HG02973 (cell line): ENCODE data around the gene FGB.

ENCODE experiments used
- ATAC-seq: cut with Tn5 transposase; IDR thresholded peaks from one replicate; pipeline ENCODE4 v1.9.1; 2021; ENCODE audit warnings: moderate library complexity; ENCODE audit not compliant: unreplicated experiment

The FGB gene

DNA sequence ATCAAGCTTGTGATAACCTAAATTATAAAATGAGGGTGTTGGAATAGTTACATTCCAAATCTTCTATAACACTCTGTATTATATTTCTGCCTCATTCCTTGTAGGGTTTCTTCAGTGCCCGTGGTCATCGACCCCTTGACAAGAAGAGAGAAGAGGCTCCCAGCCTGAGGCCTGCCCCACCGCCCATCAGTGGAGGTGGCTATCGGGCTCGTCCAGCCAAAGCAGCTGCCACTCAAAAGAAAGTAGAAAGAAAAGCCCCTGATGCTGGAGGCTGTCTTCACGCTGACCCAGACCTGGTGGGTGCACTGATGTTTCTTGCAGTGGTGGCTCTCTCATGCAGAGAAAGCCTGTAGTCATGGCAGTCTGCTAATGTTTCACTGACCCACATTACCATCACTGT lies 2.9 kb downstream of the FGB start:
- ATAC-seq = no peak

DNA sequence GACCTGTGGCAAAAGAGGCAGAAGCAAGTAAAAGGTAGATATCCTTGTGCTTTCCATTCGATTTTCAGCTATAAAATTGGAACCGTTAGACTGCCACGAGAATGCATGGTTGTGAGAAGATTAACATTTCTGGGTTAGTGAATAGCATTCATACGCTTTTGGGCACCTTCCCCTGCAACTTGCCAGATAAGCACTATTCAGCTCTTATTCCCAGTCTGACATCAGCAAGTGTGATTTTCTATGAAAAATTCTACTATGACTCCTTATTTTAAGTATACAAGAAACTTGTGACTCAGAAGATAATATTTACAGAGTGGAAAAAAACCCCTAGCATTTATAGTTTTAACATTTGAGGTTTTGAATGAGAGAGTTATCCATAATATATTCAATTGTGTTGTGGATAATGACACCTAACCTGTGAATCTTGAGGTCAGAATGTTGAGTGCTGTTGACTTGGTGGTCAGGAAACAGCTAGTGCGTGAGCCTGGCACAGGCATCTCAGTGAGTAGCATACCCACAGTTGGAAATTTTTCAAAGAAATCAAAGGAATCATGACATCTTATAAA lies 3.9 kb downstream of the FGB start:
- no peak for ATAC-seq

DNA sequence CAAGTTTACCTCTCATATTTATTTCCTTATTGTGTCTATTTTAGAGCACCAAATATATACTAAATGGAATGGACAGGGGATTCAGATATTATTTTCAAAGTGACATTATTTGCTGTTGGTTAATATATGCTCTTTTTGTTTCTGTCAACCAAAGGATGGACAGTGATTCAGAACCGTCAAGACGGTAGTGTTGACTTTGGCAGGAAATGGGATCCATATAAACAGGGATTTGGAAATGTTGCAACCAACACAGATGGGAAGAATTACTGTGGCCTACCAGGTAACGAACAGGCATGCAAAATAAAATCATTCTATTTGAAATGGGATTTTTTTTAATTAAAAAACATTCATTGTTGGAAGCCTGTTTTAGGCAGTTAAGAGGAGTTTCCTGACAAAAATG lies 6.2 kb downstream of the FGB start:
- no peak for ATAC-seq

DNA sequence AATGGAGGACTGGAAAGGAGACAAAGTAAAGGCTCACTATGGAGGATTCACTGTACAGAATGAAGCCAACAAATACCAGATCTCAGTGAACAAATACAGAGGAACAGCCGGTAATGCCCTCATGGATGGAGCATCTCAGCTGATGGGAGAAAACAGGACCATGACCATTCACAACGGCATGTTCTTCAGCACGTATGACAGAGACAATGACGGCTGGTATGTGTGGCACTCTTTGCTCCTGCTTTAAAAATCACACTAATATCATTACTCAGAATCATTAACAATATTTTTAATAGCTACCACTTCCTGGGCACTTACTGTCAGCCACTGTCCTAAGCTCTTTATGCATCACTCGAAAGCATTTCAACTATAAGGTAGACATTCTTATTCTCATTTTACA lies 6.8 kb downstream of the FGB start:
- no peak for ATAC-seq

DNA sequence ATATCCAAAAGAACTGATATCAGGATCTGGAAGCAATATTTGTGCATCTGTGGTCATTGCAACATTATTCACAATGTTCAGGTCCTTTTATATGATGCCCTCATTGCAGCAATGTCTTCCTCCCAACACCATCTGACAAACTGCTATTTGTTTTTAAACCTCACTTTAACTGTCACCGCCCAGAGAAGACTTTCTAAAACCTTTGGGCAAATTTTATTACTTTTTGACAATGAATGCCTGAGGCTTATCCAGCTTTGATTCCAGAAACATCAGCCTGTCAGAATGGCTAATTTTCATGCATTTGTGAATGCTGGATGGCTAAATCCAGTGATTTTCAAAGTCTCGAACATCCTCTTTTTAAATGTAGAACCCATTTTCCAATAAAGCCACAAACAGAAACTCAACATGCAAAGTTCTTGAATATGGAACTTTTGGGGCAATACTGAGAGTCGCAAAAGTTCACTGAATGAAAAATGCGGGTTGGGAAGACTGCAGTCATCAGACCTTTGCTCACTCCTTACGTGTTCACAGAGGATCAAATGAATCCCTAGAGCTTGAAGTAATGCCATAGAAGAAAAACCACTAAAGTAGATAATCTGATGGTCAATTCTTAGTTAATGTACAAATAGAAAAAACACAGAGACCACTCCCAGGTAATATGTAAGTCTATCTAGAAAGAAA lies 10.5 kb downstream of the FGB start:
- no peak for ATAC-seq

DNA sequence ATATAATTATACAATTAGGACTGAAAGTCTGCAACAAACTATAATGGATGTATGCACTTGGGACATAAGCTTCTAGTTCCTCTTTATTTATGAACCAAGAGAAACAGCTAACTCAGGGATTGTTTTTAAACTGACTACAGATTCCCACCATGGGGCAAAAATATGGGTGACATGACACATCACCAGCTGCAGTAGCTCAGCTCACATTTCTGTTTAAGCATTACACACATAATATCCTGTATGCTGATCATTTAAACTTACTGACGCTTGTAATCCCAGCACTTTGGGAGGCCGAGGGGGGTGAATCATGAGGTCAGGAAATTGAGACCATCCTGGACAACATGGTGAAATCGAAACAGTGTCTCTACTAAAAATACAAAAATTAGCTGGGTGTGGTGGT lies 11.5 kb downstream of the FGB start:
- no peak for ATAC-seq

DNA sequence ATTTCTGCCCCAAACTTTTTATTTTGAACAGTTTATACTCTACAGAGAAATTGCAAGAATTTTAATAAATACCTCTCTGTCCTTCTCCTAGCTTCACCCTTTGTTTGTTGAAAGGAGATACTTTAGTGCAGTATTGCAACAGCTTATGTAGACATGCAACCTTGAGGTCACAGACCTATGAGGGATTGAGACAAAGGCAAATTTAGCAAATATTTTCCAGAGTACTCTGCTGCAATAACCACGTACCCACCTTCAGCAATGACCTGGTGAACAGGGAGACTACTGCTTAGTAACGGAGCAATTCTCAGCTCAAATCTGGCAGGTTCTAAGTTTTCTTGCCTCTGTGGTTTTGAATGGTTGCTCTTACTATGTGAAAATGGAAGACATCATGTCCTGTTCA lies 14.5 kb downstream of the FGB start:
- no peak for ATAC-seq

DNA sequence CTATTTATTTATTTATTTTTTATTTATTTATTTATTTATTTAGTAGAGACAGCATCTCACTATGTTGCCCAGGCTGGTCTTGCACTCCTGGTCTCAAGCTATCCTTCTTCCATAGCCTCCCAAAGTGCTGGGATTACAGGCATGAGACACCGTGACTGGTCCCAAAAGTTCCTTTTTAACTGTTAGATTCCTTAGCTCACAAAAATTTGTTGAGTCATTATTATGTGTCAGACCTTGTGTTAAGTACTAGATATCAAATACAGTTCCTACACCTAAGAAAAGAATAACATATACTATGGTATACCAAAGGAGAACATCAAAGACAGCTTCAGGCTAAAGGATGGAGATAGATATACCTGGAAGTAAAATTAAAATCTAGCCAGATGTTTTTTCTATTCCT lies 16.1 kb downstream of the FGB start:
- no peak for ATAC-seq

DNA sequence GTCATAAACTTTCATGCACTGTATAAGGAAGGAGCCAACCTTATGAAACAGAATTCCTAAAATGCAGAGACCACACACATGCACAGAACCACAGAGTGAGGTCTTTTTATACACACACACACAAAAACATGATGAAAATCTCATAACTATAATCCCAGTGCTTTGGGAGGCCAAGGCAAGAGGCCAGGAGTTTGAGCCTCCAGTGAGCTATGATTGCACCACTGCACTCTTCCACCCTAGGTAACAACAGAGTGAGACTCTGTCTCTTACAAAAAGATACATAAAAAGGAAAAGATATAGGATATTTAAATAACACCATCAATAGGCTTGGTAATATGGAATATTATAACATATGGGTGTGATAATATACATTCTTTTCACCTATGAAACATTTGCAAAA lies 17.1 kb downstream of the FGB start:
- ATAC-seq = no peak

DNA sequence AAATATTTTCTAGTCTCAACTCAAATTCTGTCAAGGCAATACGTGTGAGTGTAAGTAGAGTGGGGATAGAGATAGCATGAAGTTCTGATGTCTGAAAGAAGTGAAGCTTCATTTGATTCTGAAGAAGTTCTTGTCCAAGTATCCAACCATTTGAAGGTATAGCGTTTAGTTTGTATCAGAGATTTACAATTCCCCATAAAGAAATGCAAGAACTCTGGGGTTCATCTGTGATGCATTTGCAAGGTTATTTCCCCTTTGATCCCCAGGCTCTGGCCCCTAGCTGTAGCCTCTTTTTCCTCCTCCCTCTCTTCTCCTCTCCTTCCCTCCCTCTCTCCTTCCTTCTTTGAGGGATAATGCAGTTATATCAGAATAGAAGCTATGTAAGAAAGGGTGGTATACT lies 19.9 kb downstream of the FGB start:
- no peak for ATAC-seq

DNA sequence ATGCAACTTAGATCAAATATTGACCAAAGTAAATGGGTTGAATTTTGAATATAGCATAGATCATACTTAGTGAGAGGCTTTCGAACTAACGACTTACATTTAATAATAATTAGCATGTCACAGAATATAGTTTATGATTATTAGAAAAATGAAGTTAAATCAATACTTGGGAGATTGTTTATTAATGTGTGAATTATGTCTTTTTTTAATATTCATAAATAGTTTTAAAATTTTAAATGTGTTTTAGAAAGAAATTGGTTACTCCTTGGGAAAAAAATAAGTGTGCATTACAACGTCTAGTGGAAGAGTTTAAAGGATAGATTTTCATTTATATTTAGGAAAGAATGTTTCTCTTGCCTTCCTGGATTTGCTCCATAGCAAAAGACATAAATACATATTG lies 20.4 kb downstream of the FGB start:
- no peak for ATAC-seq

DNA sequence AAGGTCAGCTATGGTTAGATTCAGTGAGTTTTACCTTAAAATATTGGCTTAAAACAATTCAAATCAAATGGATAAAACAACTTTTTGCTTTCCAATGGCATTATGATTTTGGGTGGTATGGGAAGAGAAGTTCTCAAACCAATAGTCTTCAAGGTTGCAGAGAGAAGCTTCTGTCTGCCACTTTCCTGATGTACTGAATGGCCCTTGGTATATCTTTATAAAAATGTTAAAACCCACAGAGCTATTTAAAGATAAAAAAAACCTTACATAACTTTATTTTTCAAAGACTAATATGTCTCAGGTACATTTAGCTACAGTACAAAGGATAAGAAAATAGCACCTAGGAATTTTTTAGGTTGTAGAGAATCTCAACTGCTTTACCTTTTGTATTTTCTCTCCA lies 20.9 kb downstream of the FGB start:
- no peak for ATAC-seq

DNA sequence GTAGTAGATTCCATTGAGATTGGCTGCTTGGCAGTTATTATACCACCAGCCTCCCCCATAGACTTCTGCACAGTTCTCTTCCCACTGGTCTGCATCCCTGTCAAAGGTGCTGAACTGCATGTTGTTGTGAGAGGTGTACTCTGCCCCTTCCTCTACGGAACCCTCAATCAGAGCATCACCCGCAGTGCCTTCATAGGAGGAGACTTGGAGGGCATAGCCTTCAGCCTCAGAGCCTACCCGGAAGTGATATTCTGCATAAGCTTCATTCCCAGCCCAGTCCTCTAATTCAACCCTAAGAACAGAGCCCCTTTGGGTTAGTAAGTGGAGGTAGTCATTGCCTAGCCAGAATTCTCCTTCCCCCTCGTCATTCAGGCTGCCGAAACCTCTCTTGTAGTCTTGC lies 21.4 kb downstream of the FGB start:
- ATAC-seq = no peak

DNA sequence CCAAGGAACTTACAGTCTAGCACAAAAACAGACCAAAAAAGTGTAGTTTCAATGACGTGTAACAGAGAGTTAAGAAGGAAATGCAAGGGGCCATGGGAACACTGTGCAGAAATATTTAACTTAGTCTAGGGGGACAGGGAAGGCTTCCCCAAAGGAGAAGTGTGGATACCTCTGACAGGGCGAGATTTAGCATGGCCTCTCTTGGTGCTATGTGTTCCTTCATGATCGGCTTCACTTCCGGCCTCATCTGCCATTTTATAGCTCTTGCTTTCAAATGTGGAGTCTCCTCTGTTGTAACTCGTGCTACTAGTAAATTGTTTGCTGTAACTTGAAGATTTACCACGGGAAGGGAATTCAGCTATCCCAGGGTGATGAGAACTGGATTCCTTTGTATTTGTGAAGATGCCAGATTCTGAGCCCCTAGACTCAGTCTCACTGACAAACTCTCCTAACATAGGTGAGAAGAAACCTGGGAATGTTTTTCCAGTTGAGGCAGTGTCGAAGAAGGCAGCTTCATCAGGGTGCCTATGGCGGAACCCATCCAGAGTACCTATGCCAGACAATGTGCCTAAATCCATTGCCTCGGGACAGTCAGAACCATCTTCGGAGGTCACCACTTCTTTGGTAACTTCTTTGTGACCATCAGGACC lies 22.7 kb downstream of the FGB start:
- no peak for ATAC-seq

DNA sequence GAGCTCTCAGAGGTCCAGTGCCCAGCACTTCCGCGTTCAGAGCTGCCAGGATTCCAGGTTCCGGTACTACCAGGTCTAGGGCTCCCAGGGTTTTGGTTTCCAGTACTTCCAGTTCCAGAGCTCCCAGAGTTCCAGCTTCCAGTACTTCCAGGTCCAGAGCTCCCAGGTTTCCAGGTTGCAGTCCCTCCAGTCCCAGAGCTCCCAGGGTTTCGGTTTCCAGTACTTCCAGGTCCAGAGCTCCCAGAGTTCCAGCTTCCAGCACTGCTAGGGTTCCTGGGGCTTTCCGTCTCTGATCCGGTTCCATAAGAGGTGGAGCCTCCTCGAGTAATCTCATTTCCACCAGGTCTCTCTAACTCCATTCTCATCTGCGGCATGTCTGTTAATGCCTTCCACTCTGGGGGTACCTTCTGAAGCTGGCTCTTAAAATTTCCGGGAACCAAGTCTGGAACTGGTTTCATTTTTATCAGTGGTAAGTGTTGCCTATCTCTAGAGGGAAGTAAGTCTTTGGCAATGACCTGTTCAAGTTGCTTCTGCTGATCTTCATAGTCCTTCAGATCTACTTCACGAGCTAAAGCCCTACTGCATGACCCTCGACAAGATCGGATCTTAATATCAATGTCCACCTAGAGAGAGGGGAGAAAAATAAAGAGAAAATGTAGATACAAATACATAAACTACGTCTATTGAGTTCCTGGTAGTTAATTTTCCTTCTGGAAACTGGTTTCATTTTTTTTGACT lies 23.7 kb downstream of the FGB start:
- no peak for ATAC-seq

DNA sequence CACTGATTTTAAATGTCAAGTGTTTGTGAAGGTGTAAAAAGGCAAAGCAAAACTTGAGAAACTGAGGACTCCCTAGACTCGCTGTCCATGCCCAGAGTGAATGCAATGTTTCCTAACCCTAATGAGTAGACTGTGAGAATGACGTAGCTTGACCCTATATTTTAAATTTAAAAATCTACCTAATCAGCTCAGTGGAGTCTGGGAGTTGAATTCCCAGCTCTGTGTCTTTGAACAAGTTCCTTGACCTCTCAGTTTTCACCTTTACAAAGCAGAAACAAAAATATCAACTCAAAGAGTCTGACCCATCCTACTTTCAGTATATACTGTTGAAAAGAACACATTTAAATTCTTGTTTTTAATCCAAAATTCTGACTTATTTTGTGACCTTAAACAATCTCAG lies 25.4 kb downstream of the FGB start:
- no peak for ATAC-seq

DNA sequence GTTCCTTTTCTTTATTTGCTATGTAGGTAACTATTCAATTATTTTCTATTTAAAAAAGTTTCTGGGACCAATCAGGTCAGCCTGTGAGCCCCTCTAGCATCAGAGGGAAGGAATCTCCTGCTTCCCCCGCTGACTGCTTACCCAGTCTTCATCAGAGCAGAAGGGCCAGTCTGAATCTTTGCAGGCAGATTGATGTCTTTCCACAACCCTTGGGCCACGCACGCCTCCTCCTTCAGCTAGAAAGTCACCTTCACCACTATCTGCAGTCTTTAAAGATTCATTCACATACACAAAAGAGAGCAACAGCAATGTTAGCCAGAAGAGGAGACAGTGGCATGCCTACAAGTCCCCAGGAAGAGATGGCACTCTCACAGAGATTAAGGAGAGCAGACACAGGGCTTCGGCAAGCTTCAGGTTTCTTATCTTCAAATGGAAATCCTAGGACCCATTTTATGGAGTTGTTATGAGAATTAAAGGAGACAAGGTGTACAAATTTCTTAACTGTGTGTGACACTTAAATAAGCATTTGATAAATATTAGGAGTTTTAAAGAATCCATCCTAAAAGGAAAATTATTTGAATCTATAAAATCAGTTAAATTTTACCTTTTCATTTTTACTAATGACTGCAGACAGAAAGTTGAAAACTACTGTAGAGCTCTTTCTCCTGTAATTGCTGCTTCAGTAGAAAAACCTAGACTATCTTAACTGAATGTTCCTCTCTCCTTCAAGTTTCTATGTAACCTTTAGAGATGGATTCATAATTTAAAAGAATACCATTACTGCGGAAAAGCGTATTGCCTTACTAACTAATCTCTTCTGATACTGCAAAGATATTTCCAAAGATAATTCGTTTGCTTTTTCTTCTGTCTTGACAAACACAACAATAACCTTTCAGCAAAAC lies 26.7 kb downstream of the FGB start:
- ATAC-seq = no peak

DNA sequence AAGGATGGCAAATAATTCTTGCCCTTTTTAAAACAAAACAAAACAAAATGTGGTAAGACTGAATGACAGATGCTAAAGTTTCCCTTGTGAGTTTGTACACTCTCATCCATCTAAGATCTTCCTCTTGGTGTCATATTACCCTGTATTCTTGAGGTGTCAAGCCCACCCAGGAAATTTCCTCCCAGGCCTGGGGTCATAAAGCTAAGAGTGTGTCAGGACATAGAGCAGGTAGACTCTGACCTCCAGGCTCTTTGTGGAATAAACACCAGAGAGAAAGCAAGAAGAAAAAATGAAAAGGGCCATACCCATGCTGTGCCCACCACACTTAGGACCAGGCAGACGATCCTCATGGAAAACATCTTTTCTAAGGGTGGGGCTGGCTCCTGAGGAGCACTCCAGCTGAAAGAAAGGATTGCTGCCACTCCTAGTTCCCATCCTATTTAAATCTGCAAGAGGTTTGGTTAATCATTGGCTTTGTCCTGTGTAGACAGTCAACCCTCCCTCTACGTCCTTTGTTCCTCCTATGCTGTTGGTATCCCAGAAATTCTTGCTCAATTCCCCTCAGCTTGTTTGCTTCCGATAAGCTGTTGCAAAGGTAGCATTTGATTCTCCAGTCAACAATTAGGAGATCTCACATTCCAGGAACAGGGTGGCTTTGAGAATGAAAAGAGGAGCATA lies 27.7 kb downstream of the FGB start, which contains the start of gene FGA:
Gene FGA, minus strand, starts transcription at position 414 of the 678 bp plus-strand sequence. Its CDS starts 55 bp downstream, at position 359.
- ATAC-seq = no peak

DNA sequence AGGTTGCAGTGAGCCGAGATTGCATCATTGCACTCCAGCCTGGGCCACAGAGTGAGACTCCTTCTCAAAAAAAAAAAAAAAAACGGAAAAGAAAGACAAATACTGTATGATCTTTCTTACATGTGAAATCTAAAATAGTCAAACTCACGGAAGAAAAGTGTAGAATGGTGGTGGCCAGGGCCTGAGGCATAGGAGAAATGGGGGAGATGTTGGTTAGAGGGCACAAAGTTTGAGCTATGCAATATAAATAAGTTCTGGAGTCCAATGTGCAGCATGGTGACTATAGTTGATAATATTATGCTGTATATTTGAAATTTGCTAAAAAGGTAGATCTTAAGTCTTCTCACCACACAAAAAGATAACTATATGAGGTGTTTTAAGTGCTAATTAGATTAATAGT lies 29.1 kb downstream of the FGB start:
- no peak for ATAC-seq

DNA sequence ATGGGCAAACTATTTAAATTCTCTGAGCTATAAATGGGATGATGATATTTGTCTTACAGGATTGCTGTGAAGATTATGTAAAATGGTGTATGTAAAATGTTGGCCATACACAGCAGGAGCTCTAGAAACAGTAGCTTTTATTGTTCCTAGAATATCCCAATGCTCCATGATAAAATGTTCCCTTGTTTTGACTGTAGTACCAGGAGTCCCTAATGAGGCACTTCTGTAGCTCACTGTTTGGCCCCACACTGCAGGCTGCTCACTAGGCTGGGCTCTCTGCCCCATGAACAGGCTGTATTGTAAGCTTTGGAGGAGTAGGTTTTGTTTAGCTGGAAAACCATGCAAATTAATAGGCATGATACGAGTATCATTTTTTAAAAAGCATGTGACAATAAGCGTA lies 31.1 kb downstream of the FGB start:
- ATAC-seq = no peak
